Prostate gland (tissue), 2 donors: ENCODE results near the gene RESF1.

ENCODE experiments used
- POLR2AphosphoS5 ChIP-seq: sonication (generic); formaldehyde crosslinking; IDR thresholded peaks from one replicate; pipeline ENCODE4 v1.6.1; 2017; ENCODE audit warnings: antibody characterized with exemption
- TF ChIP-seq, protein P1 (sequence below), 4 experiments: fragments of 200-600 bp in 2 of 4; fragments of 450-650 bp in 2 of 4; sonication (generic) in 2 of 4; IDR thresholded peaks; 1 replicate in 3 of 4; 2 replicates in 1 of 4; pipeline ENCODE4 v1.5.1; 2016 to 2019; ENCODE audit warnings: antibody characterized with exemption in 4 of 4, mild to moderate bottlenecking in 2 of 4, moderate library complexity in 2 of 4

DNA sequence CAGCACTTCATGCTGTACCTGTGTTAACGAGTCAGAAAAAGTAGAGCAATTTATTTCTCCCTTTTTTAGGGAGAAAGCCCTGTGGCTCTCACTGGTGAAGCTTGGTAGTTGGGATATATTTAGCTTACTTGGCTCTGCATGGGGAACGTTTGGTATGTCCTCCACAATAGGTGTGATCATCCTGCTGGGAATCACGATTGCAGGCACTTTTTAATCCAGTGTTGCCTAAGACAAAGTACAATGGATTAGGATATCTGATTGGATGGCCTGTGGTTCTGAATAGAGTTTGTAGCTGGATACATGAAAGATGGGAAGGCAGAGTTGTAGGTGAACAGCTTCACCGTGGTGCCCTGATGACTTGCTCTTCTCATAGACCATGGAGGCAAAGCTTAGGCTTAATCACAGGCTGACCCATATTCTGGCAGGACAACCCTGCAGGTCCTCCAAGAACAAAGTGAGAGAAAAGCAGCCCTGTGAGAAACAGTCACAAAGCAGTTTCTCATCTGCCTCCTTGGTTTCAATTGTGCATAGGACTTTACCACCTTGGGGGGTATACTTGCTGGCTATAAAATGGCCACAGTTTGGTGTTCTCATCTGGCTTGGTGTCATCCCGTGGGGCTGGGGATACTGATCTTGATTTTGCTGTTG is 7.5 kb downstream of the RESF1 start:
- TF ChIP-seq, protein P1, sequence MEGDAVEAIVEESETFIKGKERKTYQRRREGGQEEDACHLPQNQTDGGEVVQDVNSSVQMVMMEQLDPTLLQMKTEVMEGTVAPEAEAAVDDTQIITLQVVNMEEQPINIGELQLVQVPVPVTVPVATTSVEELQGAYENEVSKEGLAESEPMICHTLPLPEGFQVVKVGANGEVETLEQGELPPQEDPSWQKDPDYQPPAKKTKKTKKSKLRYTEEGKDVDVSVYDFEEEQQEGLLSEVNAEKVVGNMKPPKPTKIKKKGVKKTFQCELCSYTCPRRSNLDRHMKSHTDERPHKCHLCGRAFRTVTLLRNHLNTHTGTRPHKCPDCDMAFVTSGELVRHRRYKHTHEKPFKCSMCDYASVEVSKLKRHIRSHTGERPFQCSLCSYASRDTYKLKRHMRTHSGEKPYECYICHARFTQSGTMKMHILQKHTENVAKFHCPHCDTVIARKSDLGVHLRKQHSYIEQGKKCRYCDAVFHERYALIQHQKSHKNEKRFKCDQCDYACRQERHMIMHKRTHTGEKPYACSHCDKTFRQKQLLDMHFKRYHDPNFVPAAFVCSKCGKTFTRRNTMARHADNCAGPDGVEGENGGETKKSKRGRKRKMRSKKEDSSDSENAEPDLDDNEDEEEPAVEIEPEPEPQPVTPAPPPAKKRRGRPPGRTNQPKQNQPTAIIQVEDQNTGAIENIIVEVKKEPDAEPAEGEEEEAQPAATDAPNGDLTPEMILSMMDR (IDR thresholded peaks at IDR 0.05): no peak
- TF ChIP-seq POLR2AphosphoS5: no peak
